ENCODE measurements around the gene PFN2. TPM values are rescaled to one million over a fixed set of nuclear protein-coding genes. Genes with fewer than 3 reads are reported as not detected.

Gene PFN2
- total RNA-seq = 0.42 and 0.47 TPM in 2 replicates

- Mint-ChIP-seq H3K4me1 (ENCODE audit: low read depth) (peaks cover 12% of the 10 kb centered on the region), H3K27me3 (ENCODE audit: insufficient read depth) (peaks cover 61% of the 10 kb centered on the region), H3K27ac (peak within 1 kb of the TSS; percentile 55), H3K9me3 (no peaks in the 10 kb centered on the region), H3K4me3 (peak within 1 kb of the TSS; percentile 86), H3K36me3 (ENCODE audit: low read depth) (no peaks in the 10 kb centered on the region)
- intact Hi-C loops (cut with micrococcal nuclease) = loop anchor here (2.0 to 5.0 kb wide), 3 partner anchors 158 to 1116 kb away; partner anchors contain the start of genes MED12L, RNF13 and TSC22D2
- DNase-seq (ENCODE audit: low spot score) = peak; percentile 29
Observed at GRCh38 chr3:149970716-149971402, at the start of gene PFN2. TSS of gene PFN2 (minus strand) at chr3:149970895. CDS start at chr3:149970856, 39 bp downstream.

GRCh38 chr3:150015901-150016300 is 45.2 kb upstream of the PFN2 start:
- no peak overlapping the region for H3K4me3 Mint-ChIP-seq
- peaks cover 5% of the 10 kb centered on the region for H3K27me3 Mint-ChIP-seq (ENCODE audit: insufficient read depth)
- intact Hi-C loops (cut with micrococcal nuclease) = no loop called here
- no peak for DNase-seq (ENCODE audit: low spot score)
- no peak overlapping the region for H3K27ac Mint-ChIP-seq
- no peaks in the 10 kb centered on the region for H3K9me3 Mint-ChIP-seq
- no peaks in the 10 kb centered on the region for H3K4me1 Mint-ChIP-seq (ENCODE audit: low read depth)
- no peaks in the 10 kb centered on the region for H3K36me3 Mint-ChIP-seq (ENCODE audit: low read depth)

- DNase-seq (ENCODE audit: low spot score) = no peak
- intact Hi-C loops (cut with micrococcal nuclease) = no loop called here
- Mint-ChIP-seq H3K4me1 (ENCODE audit: low read depth) (no peaks in the 10 kb centered on the region), H3K4me3 (no peak overlapping the region), H3K36me3 (ENCODE audit: low read depth) (no peaks in the 10 kb centered on the region), H3K27ac (no peak overlapping the region), H3K9me3 (no peaks in the 10 kb centered on the region), H3K27me3 (ENCODE audit: insufficient read depth) (peaks cover 9% of the 10 kb centered on the region)
Observed at GRCh38 chr3:150014782-150015181, 44.1 kb upstream of the PFN2 start.

GRCh38 chr3:150013801-150014200 is 43.1 kb upstream of the PFN2 start:
- peaks cover 6% of the 10 kb centered on the region for H3K27me3 Mint-ChIP-seq (ENCODE audit: insufficient read depth)
- H3K36me3 Mint-ChIP-seq (ENCODE audit: low read depth) = no peaks in the 10 kb centered on the region
- no peaks in the 10 kb centered on the region for H3K9me3 Mint-ChIP-seq
- DNase-seq (ENCODE audit: low spot score) = no peak
- no peak overlapping the region for H3K4me3 Mint-ChIP-seq
- no peaks in the 10 kb centered on the region for H3K4me1 Mint-ChIP-seq (ENCODE audit: low read depth)
- intact Hi-C loops (cut with micrococcal nuclease) = no loop called here
- H3K27ac Mint-ChIP-seq = no peak overlapping the region

GRCh38 chr3:150006794-150007193 is 36.1 kb upstream of the PFN2 start:
- no peaks in the 10 kb centered on the region for H3K9me3 Mint-ChIP-seq
- H3K36me3 Mint-ChIP-seq (ENCODE audit: low read depth) = no peaks in the 10 kb centered on the region
- peaks cover 12% of the 10 kb centered on the region for H3K27me3 Mint-ChIP-seq (ENCODE audit: insufficient read depth)
- H3K4me3 Mint-ChIP-seq = no peak overlapping the region
- no peaks in the 10 kb centered on the region for H3K4me1 Mint-ChIP-seq (ENCODE audit: low read depth)
- no peak for DNase-seq (ENCODE audit: low spot score)
- intact Hi-C loops (cut with micrococcal nuclease) = loop anchor here (5.0 kb wide), 1 partner anchor 1434 kb away; no protein-coding TSS in a partner anchor
- H3K27ac Mint-ChIP-seq = no peak overlapping the region

- Mint-ChIP-seq H3K4me3 (no peak overlapping the region), H3K27ac (no peak overlapping the region), H3K4me1 (ENCODE audit: low read depth) (no peaks in the 10 kb centered on the region), H3K9me3 (no peaks in the 10 kb centered on the region), H3K36me3 (ENCODE audit: low read depth) (no peaks in the 10 kb centered on the region), H3K27me3 (ENCODE audit: insufficient read depth) (peaks cover 12% of the 10 kb centered on the region)
- no peak for DNase-seq (ENCODE audit: low spot score)
- intact Hi-C loops (cut with micrococcal nuclease) = loop anchor here (5.0 kb wide), 1 partner anchor 1433 kb away; no protein-coding TSS in a partner anchor
Observed at GRCh38 chr3:150005243-150006112, 34.8 kb upstream of the PFN2 start.

GRCh38 chr3:150000641-150001040 is 29.9 kb upstream of the PFN2 start:
- Mint-ChIP-seq H3K4me3 (no peak overlapping the region), H3K9me3 (peaks cover 2% of the 10 kb centered on the region), H3K4me1 (ENCODE audit: low read depth) (no peaks in the 10 kb centered on the region), H3K36me3 (ENCODE audit: low read depth) (no peaks in the 10 kb centered on the region), H3K27me3 (ENCODE audit: insufficient read depth) (peaks cover 6% of the 10 kb centered on the region), H3K27ac (no peak overlapping the region)
- intact Hi-C loops (cut with micrococcal nuclease) = no loop called here
- no peak for DNase-seq (ENCODE audit: low spot score)

GRCh38 chr3:149999421-149999820 is 28.7 kb upstream of the PFN2 start:
- Mint-ChIP-seq H3K9me3 (peaks cover 15% of the 10 kb centered on the region), H3K27me3 (ENCODE audit: insufficient read depth) (peaks cover 6% of the 10 kb centered on the region), H3K4me3 (no peak overlapping the region), H3K36me3 (ENCODE audit: low read depth) (no peaks in the 10 kb centered on the region), H3K4me1 (ENCODE audit: low read depth) (no peaks in the 10 kb centered on the region), H3K27ac (no peak overlapping the region)
- no peak for DNase-seq (ENCODE audit: low spot score)
- intact Hi-C loops (cut with micrococcal nuclease) = no loop called here

GRCh38 chr3:149998946-149999345 is 28.3 kb upstream of the PFN2 start:
- Mint-ChIP-seq H3K4me3 (no peak overlapping the region), H3K4me1 (ENCODE audit: low read depth) (no peaks in the 10 kb centered on the region), H3K27ac (no peak overlapping the region), H3K9me3 (peaks cover 16% of the 10 kb centered on the region), H3K36me3 (ENCODE audit: low read depth) (no peaks in the 10 kb centered on the region), H3K27me3 (ENCODE audit: insufficient read depth) (peaks cover 6% of the 10 kb centered on the region)
- no peak for DNase-seq (ENCODE audit: low spot score)
- intact Hi-C loops (cut with micrococcal nuclease) = no loop called here

GRCh38 chr3:149992416-149993058 is 21.8 kb upstream of the PFN2 start:
- no peak for DNase-seq (ENCODE audit: low spot score)
- peaks cover 2% of the 10 kb centered on the region for H3K27me3 Mint-ChIP-seq (ENCODE audit: insufficient read depth)
- H3K4me1 Mint-ChIP-seq (ENCODE audit: low read depth) = no peaks in the 10 kb centered on the region
- no peak overlapping the region for H3K4me3 Mint-ChIP-seq
- no peaks in the 10 kb centered on the region for H3K36me3 Mint-ChIP-seq (ENCODE audit: low read depth)
- no peak overlapping the region for H3K27ac Mint-ChIP-seq
- peaks cover 20% of the 10 kb centered on the region for H3K9me3 Mint-ChIP-seq
- intact Hi-C loops (cut with micrococcal nuclease) = no loop called here

- intact Hi-C loops (cut with micrococcal nuclease) = no loop called here
- no peak for DNase-seq (ENCODE audit: low spot score)
- Mint-ChIP-seq H3K36me3 (ENCODE audit: low read depth) (no peaks in the 10 kb centered on the region), H3K4me1 (ENCODE audit: low read depth) (no peaks in the 10 kb centered on the region), H3K4me3 (no peak overlapping the region), H3K27ac (no peak overlapping the region), H3K9me3 (peaks cover 16% of the 10 kb centered on the region), H3K27me3 (ENCODE audit: insufficient read depth) (peaks cover 6% of the 10 kb centered on the region)
Observed at GRCh38 chr3:149990423-149990948, 19.8 kb upstream of the PFN2 start.

GRCh38 chr3:149989307-149989706 is 18.6 kb upstream of the PFN2 start:
- Mint-ChIP-seq H3K36me3 (ENCODE audit: low read depth) (no peaks in the 10 kb centered on the region), H3K4me3 (no peak overlapping the region), H3K27me3 (ENCODE audit: insufficient read depth) (peaks cover 9% of the 10 kb centered on the region), H3K27ac (no peak overlapping the region), H3K9me3 (peaks cover 5% of the 10 kb centered on the region), H3K4me1 (ENCODE audit: low read depth) (no peaks in the 10 kb centered on the region)
- DNase-seq (ENCODE audit: low spot score) = no peak
- intact Hi-C loops (cut with micrococcal nuclease) = no loop called here

Measured in activated T-helper 1 cell treated with anti-CD3 and anti-CD28 coated beads, Interleukin-12 subunit alpha, Interleukin-12 subunit beta, Interleukin-2, Interleukin-4 antibody, amounts not matched to agents 30 ng/mL and 10 ng/mL and 1 ng/mL, durations not matched to agents 14 hours and 24 hours and 36 hours (primary cell).